IMR-90 (cell line): ENCODE measurements around the gene AOC2. TPM values are rescaled to one million over a fixed set of nuclear protein-coding genes. Genes with fewer than 3 reads are reported as not detected.

Experiments
- ATAC-seq: fragments of 200-7000 bp; cut with Tn5 transposase; 2 replicates; pipeline ENCODE4 v1.9.1; 2020; ENCODE audit warnings: low read depth, mild to moderate bottlenecking, moderate library complexity
- BruUV-seq: library from RNA; stranded (reverse); fragments of 400-500 nt; replicated peaks from 2 replicates; lab custom pipeline; 2021; lab: Mats Ljungman, UMichigan
- CTCF ChIA-PET: fragments of 300-600 bp; formaldehyde crosslinking; extraction: SDS; loops from one replicate; lab custom pipeline; 2021; ENCODE audit warnings: antibody characterized with exemption; lab: Yijun Ruan, JAX
- POLR2A ChIA-PET: fragments of 300-600 bp; sonication (Branson Sonifier 250); formaldehyde crosslinking; loops from one replicate; lab custom pipeline; 2022; ENCODE audit warnings: antibody characterized with exemption; ENCODE audit not compliant: unreplicated experiment; lab: Charles Lee
- DNase-seq: peaks from one replicate; pipeline ENCODE4 v3.0.0; 2013
- H2AFZ ChIP-seq: replicated peaks from 2 replicates; pipeline ENCODE3; 2013; ENCODE audit warnings: low read length, mild to moderate bottlenecking; ENCODE audit not compliant: poor library complexity
- H2AK5ac ChIP-seq: 2 replicates; pipeline ENCODE4 v1.6.1; 2013; ENCODE audit warnings: low read depth, low read length, inconsistent platforms
- H2AK9ac ChIP-seq: replicated peaks from 2 replicates; pipeline ENCODE3; 2013; ENCODE audit warnings: mild to moderate bottlenecking, low read depth, low read length, moderate library complexity; ENCODE audit not compliant: poor library complexity
- H2BK120ac ChIP-seq: 2 replicates; pipeline ENCODE4 v1.6.1; 2013; ENCODE audit warnings: low read depth, low read length, inconsistent platforms
- H2BK15ac ChIP-seq: 3 replicates; pipeline ENCODE4 v1.6.1; 2013; ENCODE audit warnings: low read depth, low read length, inconsistent platforms
- H2BK20ac ChIP-seq: 2 replicates; pipeline ENCODE4 v1.6.1; 2013; ENCODE audit warnings: low read depth, mild to moderate bottlenecking, inconsistent platforms, low read length, moderate library complexity
- H2BK5ac ChIP-seq: 2 replicates; pipeline ENCODE4 v1.6.1; 2013; ENCODE audit warnings: mild to moderate bottlenecking, low read depth, low read length, inconsistent platforms; ENCODE audit not compliant: poor library complexity, severe bottlenecking
- H3K14ac ChIP-seq: replicated peaks from 2 replicates; pipeline ENCODE4 v1.6.1; 2013; ENCODE audit warnings: low read depth, low read length, inconsistent platforms
- H3K18ac ChIP-seq: 2 replicates; pipeline ENCODE4 v1.6.1; 2013; ENCODE audit warnings: low read depth, low read length, control low read depth
- H3K23ac ChIP-seq: 2 replicates; pipeline ENCODE4 v1.6.1; 2013; ENCODE audit warnings: low read depth, low read length, inconsistent platforms
- H3K27ac ChIP-seq: 2 replicates; pipeline ENCODE4 v1.5.1; 2013; ENCODE audit warnings: mild to moderate bottlenecking, control low read depth, low read length; ENCODE audit not compliant: insufficient read depth
- H3K27me3 ChIP-seq: 2 replicates; pipeline ENCODE4 v1.6.1; 2013; ENCODE audit warnings: low read length; ENCODE audit not compliant: control insufficient read depth, insufficient read depth
- H3K36me3 ChIP-seq: 2 replicates; pipeline ENCODE4 v1.6.1; 2013; ENCODE audit warnings: low read length, mixed read lengths; ENCODE audit not compliant: control insufficient read depth, insufficient read depth
- H3K4ac ChIP-seq: 2 replicates; pipeline ENCODE4 v1.6.1; 2013; ENCODE audit warnings: low read depth, low read length, inconsistent platforms
- H3K4me1 ChIP-seq: 2 replicates; pipeline ENCODE4 v1.6.1; 2013; ENCODE audit warnings: low read length, mixed read lengths; ENCODE audit not compliant: control insufficient read depth, insufficient read depth
- H3K4me2 ChIP-seq: 2 replicates; pipeline ENCODE4 v1.6.1; 2013; ENCODE audit warnings: low read depth, mild to moderate bottlenecking, control low read depth, low read length, moderate library complexity
- H3K4me3 ChIP-seq: 2 replicates; pipeline ENCODE4 v1.5.1; 2013; ENCODE audit warnings: low read depth, mild to moderate bottlenecking, control low read depth, low read length, moderate library complexity; ENCODE audit not compliant: insufficient read depth
- H3K56ac ChIP-seq: 2 replicates; pipeline ENCODE4 v1.6.1; 2013; ENCODE audit warnings: low read length, inconsistent platforms; ENCODE audit not compliant: insufficient read depth; ENCODE audit errors: extremely low read depth
- H3K79me1 ChIP-seq, 2 experiments: 2 replicates each; pipeline ENCODE4 v1.6.1; 2013; ENCODE audit warnings: low read length in 2 of 2, inconsistent platforms in 1 of 2, low read depth in 1 of 2
- H3K9ac ChIP-seq: 2 replicates; pipeline ENCODE4 v1.6.1; 2013; ENCODE audit warnings: low read depth, low read length, control low read depth
- H3K9me1 ChIP-seq: 2 replicates; pipeline ENCODE4 v1.6.1; 2013; ENCODE audit warnings: low read length, inconsistent platforms; ENCODE audit not compliant: insufficient read depth
- H3K9me3 ChIP-seq: 2 replicates; pipeline ENCODE4 v1.6.1; 2013; ENCODE audit warnings: low read length; ENCODE audit not compliant: control insufficient read depth, insufficient read depth
- H4K20me1 ChIP-seq: 2 replicates; pipeline ENCODE4 v1.6.1; 2013; ENCODE audit warnings: low read length, inconsistent platforms; ENCODE audit not compliant: insufficient read depth
- H4K5ac ChIP-seq: 2 replicates; pipeline ENCODE4 v1.6.1; 2013; ENCODE audit warnings: mild to moderate bottlenecking, low read depth, low read length, control low read depth
- H4K8ac ChIP-seq, 2 experiments: 2 replicates each; pipeline ENCODE4 v1.6.1; 2013; ENCODE audit warnings: low read depth in 2 of 2, low read length in 2 of 2, control low read depth in 1 of 2, inconsistent platforms in 1 of 2
- H4K91ac ChIP-seq: 2 replicates; pipeline ENCODE4 v1.6.1; 2013; ENCODE audit warnings: low read depth, low read length, inconsistent platforms; ENCODE audit not compliant: insufficient read depth
- BHLHE40 ChIP-seq: fragments of 150-350 bp; IDR thresholded peaks from 2 replicates; pipeline ENCODE4 v1.6.1; 2016; ENCODE audit warnings: mild to moderate bottlenecking, low read depth, low read length
- CEBPB ChIP-seq: IDR thresholded peaks from 2 replicates; pipeline ENCODE4 v1.6.1; 2012; ENCODE audit warnings: low read depth, low read length, improper control_type of control experiment
- CHD1 ChIP-seq: IDR thresholded peaks from 2 replicates; pipeline ENCODE4 v1.6.1; 2012; ENCODE audit warnings: low read depth, low read length, improper control_type of control experiment
- CTCF ChIP-seq: conservative IDR thresholded peaks from 2 replicates; pipeline ENCODE4 v1.5.1; 2012; ENCODE audit warnings: mild to moderate bottlenecking, low read depth, low read length, improper control_type of control experiment
- ELK1 ChIP-seq: fragments of 150-350 bp; IDR thresholded peaks from 2 replicates; pipeline ENCODE4 v1.6.1; 2016; ENCODE audit warnings: low read depth, mild to moderate bottlenecking, low read length, moderate library complexity, borderline replicate concordance
- FOS ChIP-seq: fragments of 150-350 bp; IDR thresholded peaks from 2 replicates; pipeline ENCODE4 v1.6.1; 2016; ENCODE audit warnings: low read depth, low read length
- MAFK ChIP-seq: IDR thresholded peaks from 2 replicates; pipeline ENCODE4 v1.6.1; 2012; ENCODE audit warnings: low read depth, low read length, improper control_type of control experiment
- MAZ ChIP-seq: IDR thresholded peaks from 2 replicates; pipeline ENCODE4 v1.6.1; 2012; ENCODE audit warnings: low read depth, mild to moderate bottlenecking, low read length, improper control_type of control experiment, moderate library complexity, borderline replicate concordance
- MXI1 ChIP-seq: IDR thresholded peaks from 2 replicates; pipeline ENCODE4 v1.6.1; 2012; ENCODE audit warnings: low read depth, mild to moderate bottlenecking, low read length, moderate library complexity, borderline replicate concordance
- NFE2L2 ChIP-seq: fragments of 150-350 bp; IDR thresholded peaks from 2 replicates; pipeline ENCODE4 v1.6.1; 2016; ENCODE audit warnings: low read depth, mild to moderate bottlenecking, low read length
- POLR2A ChIP-seq: IDR thresholded peaks from 2 replicates; pipeline ENCODE4 v1.6.1; 2012; ENCODE audit warnings: mild to moderate bottlenecking, low read depth, low read length
- RAD21 ChIP-seq: IDR thresholded peaks from 2 replicates; pipeline ENCODE4 v1.6.1; 2012; ENCODE audit warnings: low read length, improper control_type of control experiment
- RCOR1 ChIP-seq: IDR thresholded peaks from 2 replicates; pipeline ENCODE4 v1.6.1; 2012; ENCODE audit warnings: mild to moderate bottlenecking, low read length, improper control_type of control experiment; ENCODE audit not compliant: insufficient replicate concordance
- RFX5 ChIP-seq: IDR thresholded peaks from 2 replicates; pipeline ENCODE4 v1.8.0; 2012; ENCODE audit warnings: low read depth, mild to moderate bottlenecking, low read length, moderate library complexity
- SMC3 ChIP-seq: fragments of 150-350 bp; IDR thresholded peaks from 2 replicates; pipeline ENCODE4 v1.6.1; 2016; ENCODE audit warnings: low read depth, mild to moderate bottlenecking, antibody characterized with exemption, low read length, moderate library complexity
- WGBS, 2 experiments: methylation state at CpG; one replicate each; pipeline versions ENCODE4 v1.1.5 to v1.1.7; 2013; ENCODE audit warnings: missing lambda C conversion rate in 2 of 2; ENCODE audit not compliant: insufficient read length in 1 of 2; ENCODE audit errors: extremely low coverage in 2 of 2; 5-methylcytosine and 5-hydroxymethylcytosine counted together
- dilution Hi-C: fragments of 300-500 bp; cut with HindIII; formaldehyde crosslinking; loops from one replicate; pipeline ENCODE4 v1.14.3; 2018; ENCODE audit warnings: low sequenced_read_pairs; ENCODE audit not compliant: unreplicated experiment
- in situ Hi-C: fragments of 300-500 bp; cut with MboI; formaldehyde crosslinking; loops from 3 replicates; pipeline ENCODE4 v1.14.3; 2019; ENCODE audit warnings: low sequenced_read_pairs, inconsistent platforms, mixed read lengths
- intact Hi-C: fragments of 100-400 bp; cut with micrococcal nuclease; formaldehyde crosslinking; loops from 2 replicates; pipeline ENCODE4 v1.10.0; 2022
- polyA plus RNA-seq, 3 experiments: library from polyadenylated mRNA; depleted of rRNA; stranded (reverse); fragments of >200 nt; gene quantifications; 2 replicates each; pipeline ENCODE4 v1.2.3, GENCODE V29; 2012; ENCODE audit warnings: low replicate concordance in 1 of 3
- total RNA-seq: library from RNA; depleted of rRNA; stranded (reverse); fragments of >200 nt; gene quantifications from 2 replicates; pipeline ENCODE4 v1.2.3, GENCODE V29; 2012
- TF ChIP-seq, protein P1 (sequence below): fragments of 150-350 bp; IDR thresholded peaks from 2 replicates; pipeline ENCODE4 v1.6.1; 2017; ENCODE audit warnings: mild to moderate bottlenecking, antibody characterized with exemption, low read length, low read depth

Gene AOC2
- total and polyA plus RNA-seq, 2 of the 4 experiments (the other 2 are of a cell fraction) = 0.36 to 0.41 TPM

DNA sequence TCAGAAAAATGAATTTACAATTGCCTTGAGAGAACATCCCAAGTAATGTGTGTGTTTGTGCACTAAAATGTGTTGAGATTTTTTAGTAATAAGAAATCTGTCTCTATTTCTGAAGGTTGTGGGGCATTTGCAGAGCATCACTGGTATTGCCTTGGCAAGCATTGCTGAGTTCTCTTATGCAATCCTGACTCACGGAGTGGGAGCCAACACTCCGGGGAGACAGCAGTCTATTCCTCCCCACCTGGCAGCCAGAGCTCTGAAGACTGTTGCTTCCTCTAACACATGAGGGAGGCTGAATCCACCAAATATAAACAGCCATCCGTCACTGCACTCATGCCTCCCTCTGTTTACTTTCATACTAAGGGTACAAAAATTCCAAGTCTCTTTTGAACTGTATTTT, 35.1 kb upstream of the AOC2 start:
- POLR2A ChIA-PET = no interaction called here
- H3K9ac ChIP-seq = no peak overlapping the region
- peak; percentile 94 for ATAC-seq
- H3K27me3 ChIP-seq = no peaks in the 10 kb centered on the region
- H2AK9ac ChIP-seq = no peak overlapping the region
- H3K4ac ChIP-seq = no peak overlapping the region
- no peak overlapping the region for H2BK120ac ChIP-seq
- H3K9me3 ChIP-seq = no peaks in the 10 kb centered on the region
- no peak overlapping the region for H4K8ac ChIP-seq
- no peak overlapping the region for H2BK5ac ChIP-seq
- no peak overlapping the region for H3K27ac ChIP-seq
- no TSS peak for BruUV-seq
- WGBS, 2 experiments = no CpG with 5 or more reads among the region's 3 CpGs
- H3K14ac ChIP-seq = no peak overlapping the region
- H3K18ac ChIP-seq = no peak overlapping the region
- H3K4me1 ChIP-seq = no peaks in the 10 kb centered on the region
- H2AFZ ChIP-seq = no peak overlapping the region
- H3K4me2 ChIP-seq = peak overlapping the region; percentile 39; the same call in 1 of the 2 replicates
- no peak overlapping the region for H3K23ac ChIP-seq
- in situ Hi-C loops = no loop called here
- DNase-seq = peak; percentile 93
- no peaks in the 10 kb centered on the region for H4K20me1 ChIP-seq
- CTCF ChIA-PET = interaction anchor here (0.7 to 1.5 kb wide), 3 partner anchors 9 to 735 kb away, joined by 3 to 8 read pairs (median 3); no protein-coding TSS in a partner anchor
- no peak overlapping the region for H2BK15ac ChIP-seq
- no peak overlapping the region for H3K56ac ChIP-seq
- peaks cover 8% of the 10 kb centered on the region for H3K36me3 ChIP-seq
- peaks cover 5% of the 10 kb centered on the region; the same call in 1 of the 2 replicates for H3K9me1 ChIP-seq
- H3K79me1 ChIP-seq = peaks cover 2 to 5% of the 10 kb centered on the region in 2 experiments; a peak in 2 of 4 replicates
- dilution Hi-C loops = no loop called here
- intact Hi-C loops = no loop called here
- no peak overlapping the region for H4K91ac ChIP-seq
- TF ChIP-seq BHLHE40 (peak; percentile 33; the same call in 1 of the 2 replicates), NFE2L2 (no peak), CHD1 (no peak), CTCF (no peak), CEBPB (peak; percentile 97), POLR2A (no peak), RCOR1 (peak; percentile 92), FOS (peak; percentile 67), SMC3 (no peak), RFX5 (no peak), MXI1 (peak; percentile 66; the same call in 1 of the 2 replicates), ELK1 (no peak), MAFK (no peak), MAZ (peak; percentile 50; the same call in 1 of the 2 replicates), RAD21 (no peak)
- TF ChIP-seq, protein P1, sequence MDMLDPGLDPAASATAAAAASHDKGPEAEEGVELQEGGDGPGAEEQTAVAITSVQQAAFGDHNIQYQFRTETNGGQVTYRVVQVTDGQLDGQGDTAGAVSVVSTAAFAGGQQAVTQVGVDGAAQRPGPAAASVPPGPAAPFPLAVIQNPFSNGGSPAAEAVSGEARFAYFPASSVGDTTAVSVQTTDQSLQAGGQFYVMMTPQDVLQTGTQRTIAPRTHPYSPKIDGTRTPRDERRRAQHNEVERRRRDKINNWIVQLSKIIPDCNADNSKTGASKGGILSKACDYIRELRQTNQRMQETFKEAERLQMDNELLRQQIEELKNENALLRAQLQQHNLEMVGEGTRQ = no peak
- H2BK20ac ChIP-seq = no peak overlapping the region
- no peak overlapping the region for H2AK5ac ChIP-seq
- H3K4me3 ChIP-seq = no peak overlapping the region
- no peak overlapping the region for H4K5ac ChIP-seq
